Right cardiac atrium (tissue), 5 donors: ENCODE data around the gene TOGARAM2. TPM values are rescaled to one million over a fixed set of nuclear protein-coding genes. Genes with fewer than 3 reads are reported as not detected.

Experiments used
- ATAC-seq, 2 donors: fragments of 200-7000 bp; cut with Tn5 transposase; one replicate each; pipeline versions ENCODE4 v1.8.0 to v1.9.1; 2020; ENCODE audit warnings: moderate library complexity in 2 of 2, mild to moderate bottlenecking in 1 of 2
- DNase-seq, 3 donors: peaks; one replicate each; pipeline ENCODE4 v3.0.0-alpha.2; 2020
- H3K27ac ChIP-seq: one replicate; pipeline ENCODE4 v1.5.1; 2013; ENCODE audit warnings: mild to moderate bottlenecking, low read length, control low read depth, moderate library complexity
- H3K27me3 ChIP-seq: one replicate; pipeline ENCODE4 v1.6.1; 2013; ENCODE audit not compliant: control insufficient read depth, insufficient read depth
- H3K4me1 ChIP-seq: one replicate; pipeline ENCODE4 v1.6.1; 2013; ENCODE audit warnings: low read length; ENCODE audit not compliant: control insufficient read depth, insufficient read depth
- H3K4me3 ChIP-seq: one replicate; pipeline ENCODE4 v1.5.1; 2013; ENCODE audit warnings: low read length, control low read depth
- H3K9me3 ChIP-seq: one replicate; pipeline ENCODE4 v1.6.1; 2013; ENCODE audit warnings: low read length; ENCODE audit not compliant: control insufficient read depth
- WGBS: extraction: QIAGEN DNeasy Blood & Tissue Kit; methylation state at CpG from one replicate; pipeline ENCODE4 v1.1.7; 2013; 5-methylcytosine and 5-hydroxymethylcytosine counted together
- intact Hi-C, 4 donors: fragments of 100-400 bp; cut with DNase I; formaldehyde crosslinking; loops; one replicate each; pipeline versions ENCODE4 v1.11.0 to v1.14.0; 2022 to 2023
- polyA plus RNA-seq: library from polyadenylated mRNA; stranded (reverse); fragments of 200-250 nt; gene quantifications from one replicate; pipeline ENCODE4 v1.2.3, GENCODE V29; 2013
- total RNA-seq, 4 donors: library from RNA; stranded (reverse); fragmentation: NEBNext Ultra II Directional; extraction: Animal tissue kit (Norgen Biotek cat#: 25700); gene quantifications; one replicate each; pipeline ENCODE4 v1.2.1, GENCODE V29; 2021
- donor health status: healthy with polysubstance abuse.
- donor health status: DM: no; HTN: yes; CAD: no.
- donor health status: DM: no; HTN: no; CAD: no.
- donor health status: DM: no; HTN: yes; CAD: no; lungs with severe emphysema.
- donor health status: DM: yes; HTN: yes; CAD: no.

TOGARAM2 gene
- total and polyA plus RNA-seq, 5 donors: 13.6 to 29.5 (median 24.0) TPM

DNA sequence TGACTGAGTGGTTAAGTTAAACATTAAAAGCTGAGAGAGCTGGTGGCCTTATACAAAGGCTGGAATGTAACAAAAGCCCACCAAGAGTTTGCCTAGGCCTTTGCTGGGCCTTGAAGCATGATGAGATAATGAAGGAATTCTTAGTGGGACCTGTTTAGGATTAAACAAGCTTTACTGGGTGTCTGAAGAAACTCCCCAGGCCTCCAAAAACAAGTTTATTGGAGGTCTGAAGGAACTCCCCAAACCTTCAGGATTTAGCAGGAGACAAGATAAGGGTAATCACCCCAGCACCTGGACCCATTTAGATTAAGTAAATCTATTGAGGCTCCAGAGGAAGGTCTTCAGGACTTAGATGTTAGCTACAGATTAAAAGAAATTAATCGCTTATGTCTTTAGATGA is 74.5 kb downstream of the TOGARAM2 start:
- Histone ChIP-seq H3K27me3 (no peaks in the 10 kb centered on the region), H3K9me3 (no peaks in the 10 kb centered on the region), H3K27ac (no peak overlapping the region), H3K4me3 (no peak overlapping the region), H3K4me1 (peaks cover 3% of the 10 kb centered on the region)
- WGBS: 100% methylated on average over 1 of the region's 1 CpG
- DNase-seq (no peak), ATAC-seq (no peak)
- intact Hi-C loops: no loop called here

DNA sequence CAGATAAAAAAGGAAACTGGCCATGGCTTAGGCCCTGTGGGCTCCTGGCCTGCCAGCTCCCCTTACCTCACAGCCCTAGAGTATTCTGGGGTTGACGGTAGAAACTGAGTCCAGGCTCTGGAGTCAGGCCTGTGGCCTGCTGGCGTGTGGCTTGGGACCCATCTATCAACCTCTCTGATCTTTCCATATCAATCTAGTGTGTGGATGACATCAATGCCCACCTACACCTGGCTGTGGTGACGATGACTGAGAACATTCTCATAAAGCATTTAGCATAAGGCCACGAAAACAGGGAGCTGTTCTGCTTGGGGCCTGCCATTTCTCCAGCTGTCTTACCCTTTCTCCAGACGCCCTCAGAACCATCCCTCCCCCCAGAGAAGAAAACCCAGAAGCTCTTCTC is 75.4 kb downstream of the TOGARAM2 start:
- intact Hi-C loops: no loop called here
- Histone ChIP-seq H3K4me1 (peaks cover 3% of the 10 kb centered on the region), H3K27me3 (no peaks in the 10 kb centered on the region), H3K9me3 (no peaks in the 10 kb centered on the region), H3K4me3 (no peak overlapping the region), H3K27ac (no peak overlapping the region)
- WGBS: 92% methylated on average over 5 of the region's 5 CpGs
- DNase-seq: no peak
- ATAC-seq: no peak

DNA sequence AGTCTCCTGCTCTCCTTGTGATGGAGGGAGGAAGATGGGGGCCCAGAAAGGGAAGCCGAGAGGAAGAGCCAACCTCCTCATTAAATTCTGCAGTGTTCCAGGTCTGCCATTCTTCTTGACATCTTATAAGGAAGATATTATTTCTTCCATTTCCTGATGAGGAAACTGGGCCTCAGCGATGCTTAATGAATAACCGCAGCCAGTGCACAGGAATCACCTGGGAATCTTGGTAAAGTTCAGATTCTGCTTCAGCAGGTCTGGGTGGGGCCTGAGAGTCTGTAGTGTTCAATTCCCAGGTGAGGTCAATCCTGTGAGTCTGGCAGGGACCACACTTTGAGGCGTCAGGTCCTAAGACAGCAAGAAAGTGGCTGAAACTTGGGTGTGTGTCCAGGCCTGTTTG is 75.9 kb downstream of the TOGARAM2 start:
- intact Hi-C loops: no loop called here
- Histone ChIP-seq H3K4me1 (peaks cover 3% of the 10 kb centered on the region), H3K27me3 (no peaks in the 10 kb centered on the region), H3K4me3 (no peak overlapping the region), H3K27ac (no peak overlapping the region), H3K9me3 (no peaks in the 10 kb centered on the region)
- DNase-seq (no peak), ATAC-seq (no peak)
- WGBS: 85% methylated on average over 4 of the region's 4 CpGs

DNA sequence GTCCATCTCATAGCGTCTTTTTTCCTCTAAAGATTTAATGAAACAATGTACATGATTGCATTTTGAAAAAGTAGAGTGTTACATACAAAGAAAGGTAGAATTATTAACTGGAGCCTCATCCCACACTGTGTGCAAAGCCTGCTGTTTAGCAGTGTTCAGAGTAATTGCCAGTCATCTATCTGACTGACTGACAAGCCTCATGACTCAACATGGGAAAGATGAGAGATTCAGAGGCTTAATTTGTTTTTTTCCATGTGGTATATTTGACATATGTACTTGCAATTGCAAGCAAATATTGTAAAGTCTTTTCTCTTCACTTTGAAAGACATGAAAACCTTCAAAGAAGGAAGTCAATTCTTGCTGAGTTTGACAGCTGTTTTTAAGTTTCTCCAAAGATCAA is 78.5 kb downstream of the TOGARAM2 start:
- WGBS: 88% methylated on average over 1 of the region's 1 CpG
- Histone ChIP-seq H3K4me3 (no peak overlapping the region), H3K9me3 (no peaks in the 10 kb centered on the region), H3K27me3 (no peaks in the 10 kb centered on the region), H3K27ac (no peak overlapping the region), H3K4me1 (peaks cover 5% of the 10 kb centered on the region)
- intact Hi-C loops: no loop called here
- DNase-seq (no peak), ATAC-seq (no peak)

DNA sequence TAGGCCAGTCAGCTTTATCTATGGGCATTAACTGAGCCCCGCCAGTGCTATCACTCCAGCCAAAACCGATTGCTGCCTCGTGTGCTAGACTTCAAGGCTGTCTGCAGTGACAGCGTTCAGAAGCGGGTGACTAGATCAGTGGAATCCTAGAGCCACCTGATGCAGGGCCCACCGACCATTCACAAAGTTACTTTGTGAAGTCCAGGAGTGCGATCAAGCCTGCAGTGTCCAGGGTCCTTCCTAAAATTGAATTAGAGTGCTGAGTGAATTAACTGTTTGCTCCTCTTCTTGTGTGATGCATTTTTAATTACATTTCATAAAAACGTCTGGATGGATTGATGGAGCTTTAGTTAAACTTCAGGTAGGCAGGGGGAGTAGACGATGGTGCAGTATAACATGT is 79.3 kb downstream of the TOGARAM2 start:
- Histone ChIP-seq H3K4me3 (no peak overlapping the region), H3K4me1 (peaks cover 9% of the 10 kb centered on the region), H3K27me3 (no peaks in the 10 kb centered on the region), H3K27ac (no peak overlapping the region), H3K9me3 (no peaks in the 10 kb centered on the region)
- ATAC-seq (no peak), DNase-seq (no peak)
- 66% methylated on average over 9 of the region's 9 CpGs for WGBS
- intact Hi-C loops: no loop called here

DNA sequence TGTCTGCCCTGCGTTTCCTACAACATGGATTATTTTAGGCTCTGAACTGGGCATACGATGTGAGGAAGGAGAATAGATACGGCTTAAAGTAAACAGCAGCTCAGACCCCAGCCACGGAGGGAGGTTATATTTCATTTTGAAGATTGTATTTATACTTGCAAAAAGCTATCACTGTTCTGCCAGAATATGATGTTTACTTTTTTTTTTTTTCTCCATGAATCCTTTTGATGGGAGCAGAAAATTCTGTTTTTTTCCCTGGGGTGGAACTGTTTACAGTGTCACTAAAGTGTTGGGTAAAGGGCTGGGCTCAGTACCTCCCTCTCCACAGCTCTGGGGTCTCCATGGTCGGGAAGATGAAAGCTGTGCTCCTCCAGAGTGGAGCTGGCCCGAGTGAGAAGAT is 80.1 kb downstream of the TOGARAM2 start:
- no peaks in the 10 kb centered on the region for H3K9me3 ChIP-seq
- no peak overlapping the region for H3K4me3 ChIP-seq
- 59% methylated on average over 6 of the region's 6 CpGs for WGBS
- no peak for DNase-seq
- H3K27me3 ChIP-seq: no peaks in the 10 kb centered on the region
- H3K27ac ChIP-seq: no peak overlapping the region
- peaks cover 10% of the 10 kb centered on the region for H3K4me1 ChIP-seq
- ATAC-seq: no peak
- intact Hi-C loops: no loop called here

DNA sequence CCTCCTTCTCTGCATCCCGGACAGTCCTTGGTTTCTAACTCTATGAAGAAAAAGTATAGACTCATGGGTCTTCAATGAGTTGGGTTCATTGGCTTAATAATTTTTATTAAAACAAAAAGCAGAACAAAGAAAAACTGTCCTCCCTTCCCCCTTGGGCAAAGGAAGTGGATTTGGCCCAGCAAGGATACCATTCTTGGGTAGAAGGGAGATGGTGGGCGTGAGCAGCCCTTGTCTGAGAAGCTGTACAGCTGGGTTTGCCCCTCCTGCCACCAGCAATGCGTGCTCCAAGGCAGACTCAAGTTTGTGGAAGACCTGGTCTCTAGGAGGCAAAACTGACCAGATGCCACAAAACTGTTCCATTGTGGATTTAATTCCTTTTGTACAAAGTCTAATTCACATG is 80.5 kb downstream of the TOGARAM2 start:
- DNase-seq (no peak), ATAC-seq (no peak)
- peaks cover 14% of the 10 kb centered on the region for H3K4me1 ChIP-seq
- no peak overlapping the region for H3K4me3 ChIP-seq
- H3K27me3 ChIP-seq: no peaks in the 10 kb centered on the region
- no peaks in the 10 kb centered on the region for H3K9me3 ChIP-seq
- no peak overlapping the region for H3K27ac ChIP-seq
- intact Hi-C loops: no loop called here
- 88% methylated on average over 3 of the region's 3 CpGs for whole genome bisulfite sequencing

DNA sequence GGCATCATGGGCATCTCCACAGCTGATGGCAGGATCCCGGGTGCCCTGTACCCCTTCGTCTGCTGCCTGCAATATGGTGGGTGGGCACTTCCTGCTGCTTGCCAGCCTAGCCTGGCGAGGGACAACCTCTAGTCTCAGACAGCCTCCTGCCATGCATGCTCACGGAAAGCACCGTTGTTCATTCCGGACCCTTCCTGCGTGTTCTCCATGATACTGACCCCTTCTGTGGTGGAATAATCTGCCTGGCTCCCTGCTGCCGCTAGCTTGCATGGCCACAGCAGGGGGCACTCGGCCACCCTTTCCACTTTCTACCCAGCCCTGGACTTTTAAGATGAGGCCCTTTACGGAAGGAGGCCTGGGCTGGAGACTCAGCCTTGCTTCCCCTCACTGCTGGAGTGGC is 81.3 kb downstream of the TOGARAM2 start:
- DNase-seq (no peak), ATAC-seq (no peak)
- peaks cover 15% of the 10 kb centered on the region for H3K4me1 ChIP-seq
- intact Hi-C loops: no loop called here
- H3K4me3 ChIP-seq: no peak overlapping the region
- H3K9me3 ChIP-seq: no peaks in the 10 kb centered on the region
- 94% methylated on average over 10 of the region's 10 CpGs for WGBS
- H3K27ac ChIP-seq: no peak overlapping the region
- H3K27me3 ChIP-seq: no peaks in the 10 kb centered on the region

DNA sequence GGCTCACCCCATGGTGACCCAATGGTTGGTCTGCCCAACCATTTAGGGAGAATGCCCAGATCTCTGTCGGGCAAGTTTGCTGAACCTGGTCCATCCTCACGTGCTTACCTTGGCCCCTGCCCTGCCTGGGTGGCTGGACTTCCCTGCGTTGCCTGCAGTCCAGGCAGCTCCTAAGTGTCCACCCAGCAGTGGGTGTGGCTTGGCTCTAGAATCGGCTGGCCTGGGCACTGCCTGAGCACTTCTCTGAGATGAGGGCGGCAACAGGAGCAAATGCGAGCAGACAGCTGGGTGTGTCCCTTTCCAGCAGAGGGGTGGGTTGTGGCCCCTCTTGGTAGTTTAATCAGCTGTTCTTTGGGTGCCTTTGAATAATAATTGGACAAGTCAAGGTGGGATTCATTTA is 82.0 kb downstream of the TOGARAM2 start:
- 63% methylated on average over 6 of the region's 6 CpGs for WGBS
- no peak overlapping the region for H3K4me3 ChIP-seq
- H3K9me3 ChIP-seq: no peaks in the 10 kb centered on the region
- H3K27ac ChIP-seq: no peak overlapping the region
- intact Hi-C loops: no loop called here
- peak in 2 of 3 donors; percentile 62 to 83 for DNase-seq
- H3K4me1 ChIP-seq: peaks cover 15% of the 10 kb centered on the region
- no peak for ATAC-seq
- no peaks in the 10 kb centered on the region for H3K27me3 ChIP-seq

DNA sequence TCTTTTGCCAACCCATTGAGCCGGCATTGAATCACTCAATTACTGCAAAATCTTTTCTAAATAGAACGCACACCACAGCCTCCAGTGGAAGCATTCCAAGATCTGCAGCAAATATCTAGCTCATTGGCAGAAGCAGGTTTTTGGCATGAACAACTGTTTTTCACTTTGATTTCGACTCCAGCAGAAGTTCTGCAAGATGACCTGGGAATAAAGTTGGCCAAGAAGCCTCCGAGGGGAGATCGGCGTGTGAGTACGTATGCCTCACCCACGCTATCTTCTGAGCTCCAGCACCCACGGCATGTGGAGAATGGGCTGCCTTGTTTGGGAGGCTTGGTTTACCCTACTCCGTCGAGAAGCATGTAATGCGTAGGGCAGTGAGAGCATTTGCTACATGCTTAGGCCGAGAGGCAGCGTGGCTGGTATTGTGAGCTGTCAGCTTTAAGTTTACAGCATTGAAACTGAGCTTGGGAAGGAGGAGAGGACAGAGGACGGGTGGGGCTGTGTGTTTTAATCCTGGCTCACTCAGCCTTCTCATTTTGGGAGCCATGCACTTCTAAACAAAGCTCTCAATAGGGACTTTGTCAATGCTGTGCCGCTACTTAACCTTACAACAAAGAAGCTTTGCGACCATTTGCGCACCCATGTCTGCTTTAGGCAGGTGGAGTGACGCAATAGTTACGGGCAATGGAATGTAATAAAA is 82.7 kb downstream of the TOGARAM2 start:
- ATAC-seq (peak; percentile 27 to 39), DNase-seq (peak in 1 of 3 donors; percentile 66)
- Histone ChIP-seq H3K4me1 (peaks cover 15% of the 10 kb centered on the region), H3K27me3 (no peaks in the 10 kb centered on the region), H3K4me3 (no peak overlapping the region), H3K9me3 (no peaks in the 10 kb centered on the region), H3K27ac (peak overlapping the region; percentile 56)
- intact Hi-C loops: no loop called here
- 50% methylated on average over 20 of the region's 20 CpGs for WGBS

DNA sequence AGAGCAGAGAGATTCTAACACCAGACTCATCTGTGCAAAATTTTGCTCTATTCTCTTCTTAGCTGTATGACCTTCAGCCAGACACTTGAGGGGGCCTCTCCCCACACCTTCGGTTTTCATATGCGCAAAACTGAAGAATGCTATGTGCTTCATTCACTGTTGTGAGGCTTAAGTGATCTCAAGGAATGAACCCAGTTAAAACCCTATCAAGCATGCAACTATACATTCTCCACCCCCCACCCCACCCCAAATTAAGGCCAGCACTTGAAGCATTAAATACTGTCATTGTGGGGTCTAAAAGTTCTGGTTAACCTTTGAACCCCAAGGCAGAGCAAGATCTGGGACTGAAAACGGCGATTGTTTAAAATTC is 83.2 kb downstream of the TOGARAM2 start:
- H3K27ac ChIP-seq: no peak overlapping the region
- ATAC-seq (no peak), DNase-seq (no peak)
- intact Hi-C loops: no loop called here
- no peaks in the 10 kb centered on the region for H3K27me3 ChIP-seq
- 85% methylated on average over 4 of the region's 4 CpGs for WGBS
- H3K9me3 ChIP-seq: no peaks in the 10 kb centered on the region
- peaks cover 15% of the 10 kb centered on the region for H3K4me1 ChIP-seq
- H3K4me3 ChIP-seq: no peak overlapping the region

DNA sequence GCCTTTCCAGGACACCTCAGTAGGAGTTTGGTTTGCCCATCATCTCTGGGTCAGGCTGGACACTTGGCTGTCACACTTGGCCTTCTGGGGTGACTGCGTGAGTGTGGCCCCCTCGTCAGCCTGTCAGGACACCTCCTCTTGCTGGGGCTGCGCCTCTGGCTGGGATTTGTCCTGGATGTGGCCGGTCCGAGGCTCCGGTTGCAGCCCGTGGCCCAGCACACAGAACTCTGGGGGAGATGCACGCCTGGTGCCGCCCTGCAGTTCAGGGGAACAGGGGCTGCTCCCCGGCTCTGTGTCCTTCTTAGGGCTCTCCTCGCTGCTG is 83.6 kb downstream of the TOGARAM2 start:
- ATAC-seq: no peak
- 70% methylated on average over 11 of the region's 11 CpGs for WGBS
- intact Hi-C loops: no loop called here

More for the DNA sequence above, 83.6 kb downstream of the TOGARAM2 start:
- Histone ChIP-seq H3K9me3 (no peaks in the 10 kb centered on the region), H3K27ac (peak overlapping the region; percentile 17), H3K4me1 (peaks cover 15% of the 10 kb centered on the region), H3K4me3 (no peak overlapping the region), H3K27me3 (no peaks in the 10 kb centered on the region)
- DNase-seq: peak in 1 of 3 donors; percentile 65
